ENCODE results near the gene TMEM178B. TPM values are rescaled to one million over a fixed set of nuclear protein-coding genes. Genes with fewer than 3 reads are reported as not detected.
"Not testable (repeated sequence)": the region's sequence is repeated elsewhere in the genome, so short reads cannot be mapped to it uniquely, and the experiment has no call there.

TMEM178B gene
- total and polyA plus RNA-seq, 9 of the 15 experiments (the other 6 are each of a cell fraction or from before 2014, with no cell fraction given), result under 0.01 to 0.03 (median 0.01) TPM; not detected in 5

DNA sequence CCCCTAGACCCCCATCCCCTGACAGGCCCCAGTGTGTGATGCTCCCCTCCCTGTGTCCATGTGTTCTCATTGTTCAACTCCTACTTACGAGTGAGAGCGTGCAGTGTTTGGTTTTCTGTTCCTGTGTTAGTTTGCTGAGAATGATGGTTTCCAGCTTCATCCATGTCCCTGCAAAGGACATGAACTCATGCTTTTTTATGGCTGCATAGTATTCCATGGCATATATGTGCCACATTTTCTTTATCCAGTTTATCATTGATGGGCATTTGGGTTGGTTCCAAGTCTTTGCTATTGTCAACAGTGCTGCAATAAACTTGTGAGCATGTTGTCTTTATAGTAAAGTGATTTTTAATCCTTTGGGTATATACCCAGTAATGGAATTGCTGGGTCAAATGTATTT lies 42.8 kb downstream of the TMEM178B start:
- CTCF ChIA-PET (ENCODE audit: low intra/inter-chr PET ratio); in situ Hi-C loops (cut with MboI); H3K79me2 ChIP-seq (ENCODE audit: control insufficient read depth, insufficient read depth, low read length); H4K20me1 ChIP-seq (replicated peaks; ENCODE audit: control insufficient read depth, insufficient read depth, low read length); ATAC-seq; H3K27ac ChIP-seq (ENCODE audit: extremely low read depth, low read depth, low read length); H2AFZ ChIP-seq (ENCODE audit: low read depth, low read length); H3K27me3 ChIP-seq (ENCODE audit: control insufficient read depth in 2 of 2, insufficient read depth in 2 of 2, low read length in 2 of 2); H3K4me1 ChIP-seq (replicated peaks in 1 of 2; ENCODE audit: control insufficient read depth in 2 of 2, insufficient read depth in 2 of 2, low read length in 2 of 2); BruUV-seq (replicated peaks); FAIRE-seq; POLR2A ChIA-PET; DNase-seq (ENCODE audit: extremely low read depth in 1 of 4, low spot score in 3 of 4); H3K9ac ChIP-seq (ENCODE audit: insufficient read depth in 1 of 2, low read depth in 2 of 2, low read length in 2 of 2); H3K4me3 ChIP-seq; intact Hi-C loops (cut with micrococcal nuclease); H3K9me3 ChIP-seq (replicated peaks; ENCODE audit: control insufficient read depth, insufficient read depth, low read depth, low read length); H3K9me1 ChIP-seq (ENCODE audit: control insufficient read depth, insufficient read depth, low read length); H3K36me3 ChIP-seq (ENCODE audit: control insufficient read depth, insufficient read depth, low read length); H3K4me2 ChIP-seq (ENCODE audit: insufficient read depth, low read length): not testable (repeated sequence)
- 4% methylated on average over 2 of the region's 2 CpGs for WGBS (ENCODE audit: insufficient coverage, low coverage, missing lambda C conversion rate)
- peak; percentile 72 for TF ChIP-seq ZNF146 (CRISPR knock-in tag; IDR thresholded peaks at IDR 0.05; ENCODE audit: unreplicated experiment)

DNA sequence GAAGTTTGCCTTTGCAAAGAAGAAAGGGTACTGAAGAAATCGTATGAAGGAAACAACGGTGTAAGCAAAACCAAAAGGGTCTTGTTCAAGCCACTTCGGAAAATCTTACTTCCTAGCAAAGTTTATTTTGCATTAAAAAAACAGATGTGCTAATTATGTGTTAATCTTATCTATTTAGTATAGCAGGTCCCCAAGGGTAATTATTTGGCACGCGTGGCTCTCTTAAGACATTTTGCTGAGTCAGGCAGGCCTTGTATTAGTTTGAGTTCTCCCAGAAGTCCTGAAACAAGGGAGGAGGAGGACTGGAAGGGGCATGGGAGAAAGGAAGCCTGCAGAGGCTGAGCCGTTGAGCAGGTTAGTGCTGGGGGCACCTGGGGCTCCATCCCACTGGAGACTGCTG lies 44.9 kb downstream of the TMEM178B start:
- no peak overlapping the region for H2AFZ ChIP-seq (ENCODE audit: low read depth, low read length)
- TF ChIP-seq BCOR (IDR thresholded peaks at IDR 0.05) (no peak), ZNF316 (IDR thresholded peaks at IDR 0.05) (peak; percentile 78), MAFF (IDR thresholded peaks at IDR 0.05; ENCODE audit: low read length) (peak; percentile 64), ZNF347 (CRISPR knock-in tag; IDR thresholded peaks at IDR 0.05; ENCODE audit: low read depth) (no peak), MAFG (tag; conservative IDR thresholded peaks at IDR 0.05) (peak; percentile 65), NFE2 (IDR thresholded peaks at IDR 0.05; ENCODE audit: low read depth) (peak; percentile 45), PML (IDR thresholded peaks at IDR 0.05; ENCODE audit: low read length) (no peak), KAT7 (CRISPR knock-in tag; IDR thresholded peaks at IDR 0.05; ENCODE audit: borderline replicate concordance) (no peak), SIN3A (IDR thresholded peaks at IDR 0.05; ENCODE audit: borderline replicate concordance in 2 of 2, control insufficient read depth in 1 of 2, low read depth in 2 of 2, low read length in 2 of 2) (no peak), SIRT6 (IDR thresholded peaks at IDR 0.05; ENCODE audit: low read depth, low read length) (no peak), MAFK (IDR thresholded peaks at IDR 0.05; ENCODE audit: low read length) (peak; percentile 24; the same call in 1 of the 2 replicates), RBM17 (IDR thresholded peaks at IDR 0.05; ENCODE audit: borderline replicate concordance, low read depth, low read length) (no peak), ZNF274 (IDR thresholded peaks at IDR 0.05; ENCODE audit: borderline replicate concordance, low read depth, low read length) (no peak), C11orf30 (IDR thresholded peaks at IDR 0.05; ENCODE audit: low read depth) (peak; percentile 68)
- TF ChIP-seq, protein P1, sequence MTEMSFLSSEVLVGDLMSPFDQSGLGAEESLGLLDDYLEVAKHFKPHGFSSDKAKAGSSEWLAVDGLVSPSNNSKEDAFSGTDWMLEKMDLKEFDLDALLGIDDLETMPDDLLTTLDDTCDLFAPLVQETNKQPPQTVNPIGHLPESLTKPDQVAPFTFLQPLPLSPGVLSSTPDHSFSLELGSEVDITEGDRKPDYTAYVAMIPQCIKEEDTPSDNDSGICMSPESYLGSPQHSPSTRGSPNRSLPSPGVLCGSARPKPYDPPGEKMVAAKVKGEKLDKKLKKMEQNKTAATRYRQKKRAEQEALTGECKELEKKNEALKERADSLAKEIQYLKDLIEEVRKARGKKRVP (CRISPR knock-in tag; IDR thresholded peaks at IDR 0.05), result no peak

More for the DNA sequence above, 44.9 kb downstream of the TMEM178B start:
- ChIA-PET CTCF (ENCODE audit: low intra/inter-chr PET ratio) (no interaction called here), POLR2A (no interaction called here)
- Histone ChIP-seq H3K4me1 (replicated peaks in 1 of 2; ENCODE audit: control insufficient read depth in 2 of 2, insufficient read depth in 2 of 2, low read length in 2 of 2) (no peaks in the 10 kb centered on the region), H3K27me3 (ENCODE audit: control insufficient read depth in 2 of 2, insufficient read depth in 2 of 2, low read length in 2 of 2) (no peaks in the 10 kb centered on the region; a peak in 1 of 5 replicates), H3K9me3 (replicated peaks; ENCODE audit: control insufficient read depth, insufficient read depth, low read depth, low read length) (no peaks in the 10 kb centered on the region), H3K9ac (ENCODE audit: insufficient read depth in 1 of 2, low read depth in 2 of 2, low read length in 2 of 2) (no peak overlapping the region), H3K27ac (ENCODE audit: extremely low read depth, low read depth, low read length) (no peak overlapping the region), H3K4me2 (ENCODE audit: insufficient read depth, low read length) (no peak overlapping the region), H3K9me1 (ENCODE audit: control insufficient read depth, insufficient read depth, low read length) (no peaks in the 10 kb centered on the region), H3K4me3 (no peak overlapping the region), H4K20me1 (replicated peaks; ENCODE audit: control insufficient read depth, insufficient read depth, low read length) (no peaks in the 10 kb centered on the region), H3K79me2 (ENCODE audit: control insufficient read depth, insufficient read depth, low read length) (no peaks in the 10 kb centered on the region), H3K36me3 (ENCODE audit: control insufficient read depth, insufficient read depth, low read length) (no peaks in the 10 kb centered on the region)
- no peak; the same call in 2 of the 3 replicates for ATAC-seq
- no peak for FAIRE-seq
- intact Hi-C loops (cut with micrococcal nuclease) (no loop called here), in situ Hi-C loops (cut with MboI) (no loop called here)
- DNase-seq (ENCODE audit: extremely low read depth in 1 of 4, low spot score in 3 of 4), result no peak
- WGBS (ENCODE audit: insufficient coverage, low coverage, missing lambda C conversion rate), result 2% methylated on average over 6 of the region's 6 CpGs
- no TSS peak for BruUV-seq (replicated peaks)
